SU-DHL-6 (cell line): ENCODE data around the gene FLT1.

ENCODE experiments used
- H2AFZ ChIP-seq: fragments of 200-600 bp; sonication (generic); 2 replicates; pipeline ENCODE4 v1.6.1; 2014; ENCODE audit warnings: low read depth, mild to moderate bottlenecking, moderate library complexity, mixed read lengths, antibody characterized with exemption, low read length; ENCODE audit not compliant: severe bottlenecking
- H3F3A ChIP-seq: fragments of 200-600 bp; shearing (Covaris generic); 2 replicates; pipeline ENCODE4 v1.6.0; 2016; ENCODE audit warnings: antibody characterized with exemption, mild to moderate bottlenecking; ENCODE audit not compliant: insufficient read depth
- H3K27ac ChIP-seq: fragments of 200-600 bp; sonication (generic); 2 replicates; pipeline ENCODE4 v1.5.1; 2016; ENCODE audit warnings: low read depth, mild to moderate bottlenecking, low read length, moderate library complexity, mixed read lengths
- H3K27me3 ChIP-seq: fragments of 200-600 bp; sonication (generic), shearing (Covaris generic); 2 replicates; pipeline ENCODE4 v1.6.0; 2014; ENCODE audit warnings: mild to moderate bottlenecking, low read length
- H3K36me3 ChIP-seq: fragments of 200-600 bp; sonication (generic); 2 replicates; pipeline ENCODE4 v1.6.1; 2014; ENCODE audit warnings: mild to moderate bottlenecking, low read length, mixed read lengths
- H3K4me2 ChIP-seq: fragments of 300-600, 200-600 bp; shearing (Covaris generic), sonication (generic); 2 replicates; pipeline ENCODE4 v1.6.0; 2014; ENCODE audit warnings: low read length, low read depth, mild to moderate bottlenecking; ENCODE audit not compliant: poor library complexity, severe bottlenecking
- H3K4me3 ChIP-seq: fragments of 200-600 bp; sonication (generic); 2 replicates; pipeline ENCODE4 v1.5.1; 2014; ENCODE audit warnings: antibody characterized with exemption, low read length, mild to moderate bottlenecking, mixed read lengths; ENCODE audit not compliant: insufficient read depth, poor library complexity, severe bottlenecking
- H3K79me2 ChIP-seq: fragments of 200-600 bp; sonication (generic); 2 replicates; pipeline ENCODE4 v1.6.1; 2014; ENCODE audit warnings: mild to moderate bottlenecking, low read length, moderate library complexity; ENCODE audit not compliant: insufficient read depth
- H3K9ac ChIP-seq: fragments of 200-600 bp; sonication (generic); 2 replicates; pipeline ENCODE4 v1.7.0; 2014; ENCODE audit warnings: mild to moderate bottlenecking, low read length
- H3K9me2 ChIP-seq: fragments of 200-600 bp; sonication (generic); replicated peaks from 2 replicates; pipeline ENCODE4 v1.6.1; 2014; ENCODE audit warnings: low read length; ENCODE audit not compliant: insufficient read depth
- H3K9me3 ChIP-seq: fragments of 200-600 bp; sonication (generic); 2 replicates; pipeline ENCODE4 v1.6.1; 2014; ENCODE audit warnings: low read length, mixed read lengths; ENCODE audit not compliant: insufficient read depth
- H4K20me1 ChIP-seq: fragments of 200-600 bp; sonication (generic); 2 replicates; pipeline ENCODE4 v1.6.1; 2014; ENCODE audit warnings: low read depth, mild to moderate bottlenecking, antibody characterized with exemption, low read length, moderate library complexity, mixed read lengths
- EZH2phosphoT487 ChIP-seq: fragments of 200-600 bp; sonication (generic), shearing (Covaris generic); conservative IDR thresholded peaks from 2 replicates; pipeline ENCODE4 v1.6.1; 2018; ENCODE audit warnings: mild to moderate bottlenecking, antibody characterized with exemption, low read length, moderate library complexity, mixed read lengths
- TF ChIP-seq, protein P1 (sequence below): fragments of 200-600 bp; sonication (generic); IDR thresholded peaks from one replicate; pipeline ENCODE4 v1.5.1; 2017; ENCODE audit warnings: antibody characterized with exemption, mild to moderate bottlenecking, low read length, moderate library complexity; ENCODE audit not compliant: insufficient read depth, poor library complexity, severe bottlenecking

Gene FLT1

DNA sequence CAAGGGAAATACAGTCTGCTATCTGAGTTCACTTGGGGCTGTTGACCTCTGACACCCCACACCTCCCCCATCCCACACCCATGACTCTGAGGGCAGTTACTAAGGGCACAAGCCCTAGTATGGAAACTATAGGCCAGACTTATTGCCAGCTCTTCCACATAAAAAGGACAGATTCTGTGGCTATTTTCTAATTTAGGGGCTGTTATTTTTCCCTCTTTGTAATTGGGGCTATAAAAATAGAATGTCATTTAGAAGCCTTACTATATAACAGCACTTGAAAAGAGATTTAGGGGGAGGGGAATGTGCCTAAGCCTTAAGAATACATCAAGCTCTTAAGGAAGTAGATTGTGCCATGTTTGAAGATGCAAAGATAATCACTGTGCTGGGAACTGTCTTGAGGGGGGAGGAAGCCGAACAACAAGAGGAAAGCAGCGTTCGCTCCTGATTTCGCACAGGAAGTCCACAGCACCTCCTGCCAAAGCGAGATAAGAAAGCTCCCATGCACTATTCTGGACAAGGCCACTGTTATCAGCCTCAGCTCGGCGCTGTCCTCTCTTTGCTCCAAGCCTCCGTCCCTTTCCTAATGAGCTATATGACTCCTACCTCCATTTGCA lies 86.6 kb downstream of the FLT1 start:
- H3K79me2 ChIP-seq: no peaks in the 10 kb centered on the region
- H3K36me3 ChIP-seq: no peaks in the 10 kb centered on the region
- TF ChIP-seq EZH2phosphoT487: no peak
- TF ChIP-seq, protein P1, sequence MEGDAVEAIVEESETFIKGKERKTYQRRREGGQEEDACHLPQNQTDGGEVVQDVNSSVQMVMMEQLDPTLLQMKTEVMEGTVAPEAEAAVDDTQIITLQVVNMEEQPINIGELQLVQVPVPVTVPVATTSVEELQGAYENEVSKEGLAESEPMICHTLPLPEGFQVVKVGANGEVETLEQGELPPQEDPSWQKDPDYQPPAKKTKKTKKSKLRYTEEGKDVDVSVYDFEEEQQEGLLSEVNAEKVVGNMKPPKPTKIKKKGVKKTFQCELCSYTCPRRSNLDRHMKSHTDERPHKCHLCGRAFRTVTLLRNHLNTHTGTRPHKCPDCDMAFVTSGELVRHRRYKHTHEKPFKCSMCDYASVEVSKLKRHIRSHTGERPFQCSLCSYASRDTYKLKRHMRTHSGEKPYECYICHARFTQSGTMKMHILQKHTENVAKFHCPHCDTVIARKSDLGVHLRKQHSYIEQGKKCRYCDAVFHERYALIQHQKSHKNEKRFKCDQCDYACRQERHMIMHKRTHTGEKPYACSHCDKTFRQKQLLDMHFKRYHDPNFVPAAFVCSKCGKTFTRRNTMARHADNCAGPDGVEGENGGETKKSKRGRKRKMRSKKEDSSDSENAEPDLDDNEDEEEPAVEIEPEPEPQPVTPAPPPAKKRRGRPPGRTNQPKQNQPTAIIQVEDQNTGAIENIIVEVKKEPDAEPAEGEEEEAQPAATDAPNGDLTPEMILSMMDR: no peak
- H3K4me3 ChIP-seq: no peak overlapping the region
- no peak overlapping the region for H3K4me2 ChIP-seq
- no peaks in the 10 kb centered on the region for H4K20me1 ChIP-seq
- no peaks in the 10 kb centered on the region for H3K27me3 ChIP-seq
- no peaks in the 10 kb centered on the region for H3K9me2 ChIP-seq
- H3K9ac ChIP-seq: no peak overlapping the region
- no peak overlapping the region for H3K27ac ChIP-seq
- H3K9me3 ChIP-seq: no peaks in the 10 kb centered on the region
- H3F3A ChIP-seq: no peaks in the 10 kb centered on the region
- no peak overlapping the region for H2AFZ ChIP-seq

DNA sequence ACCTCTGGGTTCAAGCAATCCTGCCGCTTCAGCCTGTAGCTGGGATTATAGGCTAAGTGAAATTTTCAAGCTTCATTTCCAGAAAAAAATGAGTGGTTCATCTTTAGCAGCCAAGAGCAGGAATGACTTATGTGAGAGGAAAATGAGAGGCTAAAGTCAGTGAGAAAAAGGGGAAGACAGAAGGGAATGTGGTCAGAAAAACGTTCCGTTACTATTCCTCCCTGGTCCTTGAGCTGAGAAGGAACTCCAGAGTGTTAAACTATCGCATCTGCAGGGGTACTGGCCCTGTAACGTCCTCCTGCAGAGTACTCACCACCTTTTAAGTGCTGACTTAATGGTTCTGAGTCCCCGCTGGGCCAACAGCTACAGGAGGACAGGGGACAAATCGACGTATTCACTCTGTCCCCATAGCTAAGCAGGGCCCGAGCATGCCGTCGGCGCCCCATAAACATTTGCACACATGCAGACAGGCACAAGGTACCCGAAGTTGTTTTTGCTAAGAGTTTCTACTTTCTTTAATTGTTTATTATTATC lies 88.1 kb downstream of the FLT1 start:
- no peak overlapping the region for H3K4me2 ChIP-seq

DNA sequence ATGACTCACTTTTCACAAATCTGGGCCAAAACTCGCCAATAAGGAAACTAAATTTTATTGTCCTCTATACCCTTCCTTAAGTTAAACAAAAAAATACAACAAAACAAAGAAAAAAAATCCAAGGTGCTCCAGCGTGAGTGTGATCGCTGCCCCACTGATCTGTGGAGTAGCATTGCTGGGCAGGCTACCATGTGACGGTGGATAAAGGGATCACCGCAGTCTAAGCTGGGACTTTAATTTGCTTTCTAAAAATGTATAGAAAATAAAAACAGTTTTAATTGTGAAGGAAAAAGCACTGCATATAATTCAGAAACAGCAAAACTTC lies 92.9 kb downstream of the FLT1 start:
- Histone ChIP-seq H3K79me2 (no peaks in the 10 kb centered on the region), H3F3A (no peaks in the 10 kb centered on the region), H2AFZ (no peak overlapping the region), H3K4me2 (no peak overlapping the region), H3K27ac (no peak overlapping the region), H4K20me1 (no peaks in the 10 kb centered on the region), H3K36me3 (no peaks in the 10 kb centered on the region), H3K9me2 (no peaks in the 10 kb centered on the region), H3K4me3 (no peak overlapping the region), H3K27me3 (no peaks in the 10 kb centered on the region), H3K9ac (no peak overlapping the region), H3K9me3 (no peaks in the 10 kb centered on the region)
- TF ChIP-seq, protein P1: no peak
- no peak for TF ChIP-seq EZH2phosphoT487

More for the DNA sequence above, 88.1 kb downstream of the FLT1 start:
- no peaks in the 10 kb centered on the region for H3K27me3 ChIP-seq
- no peak overlapping the region for H2AFZ ChIP-seq
- TF ChIP-seq EZH2phosphoT487: no peak
- TF ChIP-seq, protein P1: no peak
- H3K9me3 ChIP-seq: no peaks in the 10 kb centered on the region
- no peaks in the 10 kb centered on the region for H4K20me1 ChIP-seq
- no peak overlapping the region for H3K27ac ChIP-seq
- H3K79me2 ChIP-seq: no peaks in the 10 kb centered on the region
- H3F3A ChIP-seq: no peaks in the 10 kb centered on the region
- no peak overlapping the region for H3K9ac ChIP-seq
- H3K9me2 ChIP-seq: no peaks in the 10 kb centered on the region
- H3K4me3 ChIP-seq: no peak overlapping the region
- H3K36me3 ChIP-seq: no peaks in the 10 kb centered on the region
